BE2C (cell line): Measurements from ENCODE around the gene ATP7B.
"Not testable (repeated sequence)": the region's sequence is repeated elsewhere in the genome, so short reads cannot be mapped to it uniquely, and the experiment has no call there.

Experiments
- DNase-seq: peaks from one replicate; pipeline ENCODE4 v3.0.0-alpha.2; 2020
- H3K27me3 ChIP-seq: fragments of 250-450 bp; sonication (Bioruptor Pico); 2 replicates; pipeline ENCODE4 v1.5.1; 2020; ENCODE audit warnings: mild to moderate bottlenecking
- H3K36me3 ChIP-seq: fragments of 250-450 bp; sonication (Bioruptor Pico); 2 replicates; pipeline ENCODE4 v1.5.1; 2020; ENCODE audit warnings: mild to moderate bottlenecking
- H3K4me1 ChIP-seq: fragments of 250-450 bp; sonication (Bioruptor Pico); 2 replicates; pipeline ENCODE4 v1.5.1; 2020
- H3K4me3 ChIP-seq: 2 replicates; pipeline ENCODE4 v1.5.1; 2011; ENCODE audit warnings: low read depth, low read length
- H3K9me3 ChIP-seq: fragments of 250-450 bp; sonication (Bioruptor Pico); 2 replicates; pipeline ENCODE4 v1.5.1; 2020
- CTCF ChIP-seq: IDR thresholded peaks from 2 replicates; pipeline ENCODE4 v1.5.1; 2012; ENCODE audit warnings: mild to moderate bottlenecking, low read depth, low read length

ATP7B gene

GRCh38 chr13:51910508-51910907 lies 100.7 kb downstream of the ATP7B start:
- TF ChIP-seq CTCF, result no peak
- H3K9me3 ChIP-seq, result no peaks in the 10 kb centered on the region
- H3K36me3 ChIP-seq, result no peaks in the 10 kb centered on the region
- H3K4me3 ChIP-seq, result no peak overlapping the region
- no peaks in the 10 kb centered on the region for H3K27me3 ChIP-seq
- no peak for DNase-seq
- H3K4me1 ChIP-seq, result peaks cover 8% of the 10 kb centered on the region

- not testable (repeated sequence) for H3K27me3 ChIP-seq, H3K4me3 ChIP-seq, H3K36me3 ChIP-seq, DNase-seq, H3K9me3 ChIP-seq, H3K4me1 ChIP-seq
Measured at GRCh38 chr13:51909265-51909664, 102.0 kb downstream of the ATP7B start.

DNA sequence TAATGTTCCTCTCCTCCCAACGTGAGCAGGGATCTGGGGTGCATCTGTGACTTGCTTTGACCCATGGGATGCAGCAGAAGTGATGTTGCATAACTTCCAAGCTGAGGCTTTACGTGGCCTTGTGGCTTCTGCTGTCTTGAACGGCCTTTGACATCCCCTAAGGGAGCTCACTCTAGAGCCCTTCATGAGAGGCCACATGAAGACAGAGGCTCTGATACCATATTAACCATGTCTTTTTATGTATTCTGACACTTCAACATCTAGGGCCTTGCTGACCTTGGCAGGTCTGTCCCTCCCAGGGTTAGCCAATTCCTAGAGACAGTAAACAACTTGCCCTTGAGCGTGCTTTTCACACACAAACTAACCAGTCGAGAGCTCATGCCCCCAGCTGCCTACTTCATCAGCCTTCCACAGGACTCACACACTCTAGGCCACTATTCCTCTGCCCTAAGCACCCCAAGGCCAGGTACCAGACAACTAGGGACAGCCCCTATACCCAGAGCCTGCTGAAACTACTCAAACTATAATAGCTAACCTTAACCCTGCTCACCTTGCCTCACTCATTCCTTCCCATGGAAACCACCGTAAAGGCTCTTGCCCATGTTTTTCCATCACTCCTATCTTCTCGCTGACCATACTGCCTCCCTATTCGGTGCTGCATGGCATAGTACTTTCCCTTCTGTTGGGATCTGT lies 104.1 kb downstream of the ATP7B start:
- Histone ChIP-seq H3K27me3 (no peaks in the 10 kb centered on the region), H3K4me1 (peaks cover 8% of the 10 kb centered on the region), H3K36me3 (no peaks in the 10 kb centered on the region), H3K9me3 (no peaks in the 10 kb centered on the region), H3K4me3 (no peak overlapping the region)
- DNase-seq, result no peak
- no peak for TF ChIP-seq CTCF

DNA sequence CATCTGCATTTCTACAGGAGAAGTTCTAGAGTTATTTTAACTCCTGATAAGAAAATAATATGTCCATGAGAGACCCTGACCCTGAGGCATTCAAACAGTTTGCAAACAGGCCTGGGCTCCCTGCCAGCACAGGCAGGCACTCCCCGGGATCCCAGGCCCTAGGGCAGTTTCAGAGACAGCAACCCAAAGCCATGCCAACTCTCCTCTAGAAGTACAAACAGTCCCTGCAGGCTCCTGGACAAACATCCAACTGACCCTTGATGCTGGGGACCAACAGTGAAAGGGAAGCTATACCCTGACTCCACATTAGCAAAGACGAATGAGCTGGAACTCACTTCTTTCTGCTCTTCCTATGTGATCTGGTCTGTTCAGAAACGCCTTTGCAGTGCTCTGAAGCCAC lies 104.7 kb downstream of the ATP7B start:
- TF ChIP-seq CTCF, result no peak
- peaks cover 8% of the 10 kb centered on the region for H3K4me1 ChIP-seq
- no peak overlapping the region for H3K4me3 ChIP-seq
- no peaks in the 10 kb centered on the region for H3K27me3 ChIP-seq
- peak; percentile 79 for DNase-seq
- H3K9me3 ChIP-seq, result no peaks in the 10 kb centered on the region
- H3K36me3 ChIP-seq, result no peaks in the 10 kb centered on the region

GRCh38 chr13:51905787-51906186 lies 105.5 kb downstream of the ATP7B start:
- TF ChIP-seq CTCF, result no peak
- H3K36me3 ChIP-seq, result no peaks in the 10 kb centered on the region
- no peaks in the 10 kb centered on the region for H3K27me3 ChIP-seq
- no peak for DNase-seq
- H3K4me3 ChIP-seq, result no peak overlapping the region
- H3K4me1 ChIP-seq, result peaks cover 8% of the 10 kb centered on the region
- no peaks in the 10 kb centered on the region for H3K9me3 ChIP-seq

- H3K9me3 ChIP-seq, result no peaks in the 10 kb centered on the region
- no peaks in the 10 kb centered on the region for H3K27me3 ChIP-seq
- DNase-seq, result no peak
- no peaks in the 10 kb centered on the region for H3K36me3 ChIP-seq
- peaks cover 8% of the 10 kb centered on the region for H3K4me1 ChIP-seq
- no peak overlapping the region for H3K4me3 ChIP-seq
- TF ChIP-seq CTCF, result no peak
Measured at GRCh38 chr13:51902776-51903175, 108.5 kb downstream of the ATP7B start.
